Right cardiac atrium (tissue), 5 donors: ENCODE data around the gene ZBTB21. TPM values are rescaled to one million over a fixed set of nuclear protein-coding genes. Genes with fewer than 3 reads are reported as not detected.
A peak's percentile ranks its signal among the peaks of the same experiment; 100 is the strongest.

Experiments
- ATAC-seq, 2 donors: fragments of 200-7000 bp; cut with Tn5 transposase; one replicate each; pipeline versions ENCODE4 v1.8.0 to v1.9.1; 2020; ENCODE audit warnings: moderate library complexity in 2 of 2, mild to moderate bottlenecking in 1 of 2
- DNase-seq, 3 donors: peaks; one replicate each; pipeline ENCODE4 v3.0.0-alpha.2; 2020
- H3K27ac ChIP-seq: one replicate; pipeline ENCODE4 v1.5.1; 2013; ENCODE audit warnings: mild to moderate bottlenecking, low read length, control low read depth, moderate library complexity
- H3K27me3 ChIP-seq: one replicate; pipeline ENCODE4 v1.6.1; 2013; ENCODE audit not compliant: control insufficient read depth, insufficient read depth
- H3K4me1 ChIP-seq: one replicate; pipeline ENCODE4 v1.6.1; 2013; ENCODE audit warnings: low read length; ENCODE audit not compliant: control insufficient read depth, insufficient read depth
- H3K4me3 ChIP-seq: one replicate; pipeline ENCODE4 v1.5.1; 2013; ENCODE audit warnings: low read length, control low read depth
- H3K9me3 ChIP-seq: one replicate; pipeline ENCODE4 v1.6.1; 2013; ENCODE audit warnings: low read length; ENCODE audit not compliant: control insufficient read depth
- WGBS: extraction: QIAGEN DNeasy Blood & Tissue Kit; methylation state at CpG from one replicate; pipeline ENCODE4 v1.1.7; 2013; 5-methylcytosine and 5-hydroxymethylcytosine counted together
- intact Hi-C, 4 donors: fragments of 100-400 bp; cut with DNase I; formaldehyde crosslinking; loops; one replicate each; pipeline versions ENCODE4 v1.11.0 to v1.14.0; 2022 to 2023
- polyA plus RNA-seq: library from polyadenylated mRNA; stranded (reverse); fragments of 200-250 nt; gene quantifications from one replicate; pipeline ENCODE4 v1.2.3, GENCODE V29; 2013
- total RNA-seq, 4 donors: library from RNA; stranded (reverse); fragmentation: NEBNext Ultra II Directional; extraction: Animal tissue kit (Norgen Biotek cat#: 25700); gene quantifications; one replicate each; pipeline ENCODE4 v1.2.1, GENCODE V29; 2021
- donor health status: healthy with polysubstance abuse.
- donor health status: DM: no; HTN: yes; CAD: no.
- donor health status: DM: no; HTN: no; CAD: no.
- donor health status: DM: no; HTN: yes; CAD: no; lungs with severe emphysema.
- donor health status: DM: yes; HTN: yes; CAD: no.

Gene ZBTB21
- total and polyA plus RNA-seq, 5 donors = 2.6 to 15.2 (median 7.2) TPM

GRCh38 chr21:41948901-41949300 lies 61.3 kb downstream of the ZBTB21 start:
- no peak overlapping the region for H3K27ac ChIP-seq
- peak in 1 of 3 donors; percentile 25 for DNase-seq
- H3K9me3 ChIP-seq = no peaks in the 10 kb centered on the region
- no peaks in the 10 kb centered on the region for H3K27me3 ChIP-seq
- peaks cover 1% of the 10 kb centered on the region for H3K4me1 ChIP-seq
- intact Hi-C loops = no loop called here
- no peak overlapping the region for H3K4me3 ChIP-seq
- ATAC-seq = no peak
- 91% methylated on average over 11 of the region's 11 CpGs for WGBS

GRCh38 chr21:41948078-41948895 lies 61.9 kb downstream of the ZBTB21 start:
- H3K4me3 ChIP-seq = no peak overlapping the region
- DNase-seq (peak; percentile 65 to 82 (median 81)), ATAC-seq (peak; percentile 73 to 75)
- no peaks in the 10 kb centered on the region for H3K9me3 ChIP-seq
- H3K4me1 ChIP-seq = peaks cover 1% of the 10 kb centered on the region
- intact Hi-C loops = no loop called here
- peak overlapping the region; percentile 33 for H3K27ac ChIP-seq
- WGBS = 47% methylated on average over 9 of the region's 9 CpGs
- no peaks in the 10 kb centered on the region for H3K27me3 ChIP-seq

- Histone ChIP-seq H3K4me3 (no peak overlapping the region), H3K27ac (no peak overlapping the region), H3K9me3 (no peaks in the 10 kb centered on the region), H3K4me1 (peaks cover 1% of the 10 kb centered on the region), H3K27me3 (no peaks in the 10 kb centered on the region)
- DNase-seq (no peak), ATAC-seq (no peak)
- intact Hi-C loops = no loop called here
- WGBS = 87% methylated on average over 8 of the region's 8 CpGs
Observed at GRCh38 chr21:41945982-41946381, 64.2 kb downstream of the ZBTB21 start.

- H3K27ac ChIP-seq = no peak overlapping the region
- no peak for DNase-seq
- ATAC-seq = no peak
- H3K27me3 ChIP-seq = no peaks in the 10 kb centered on the region
- H3K9me3 ChIP-seq = no peaks in the 10 kb centered on the region
- intact Hi-C loops = no loop called here
- no peak overlapping the region for H3K4me3 ChIP-seq
- WGBS = 93% methylated on average over 10 of the region's 10 CpGs
- H3K4me1 ChIP-seq = peaks cover 1% of the 10 kb centered on the region
Observed at GRCh38 chr21:41943851-41944250, 66.3 kb downstream of the ZBTB21 start.

- DNase-seq = no peak
- H3K4me3 ChIP-seq = no peak overlapping the region
- no peaks in the 10 kb centered on the region for H3K9me3 ChIP-seq
- peaks cover 1% of the 10 kb centered on the region for H3K4me1 ChIP-seq
- no peaks in the 10 kb centered on the region for H3K27me3 ChIP-seq
- intact Hi-C loops = no loop called here
- no peak for ATAC-seq
- no peak overlapping the region for H3K27ac ChIP-seq
- 88% methylated on average over 9 of the region's 9 CpGs for WGBS
Observed at GRCh38 chr21:41942457-41942856, 67.7 kb downstream of the ZBTB21 start.

- intact Hi-C loops = no loop called here
Observed at GRCh38 chr21:41941941-41942340, 68.2 kb downstream of the ZBTB21 start.

GRCh38 chr21:41940431-41940830 lies 69.7 kb downstream of the ZBTB21 start:
- H3K27me3 ChIP-seq = no peaks in the 10 kb centered on the region
- 95% methylated on average over 3 of the region's 3 CpGs for WGBS
- no peaks in the 10 kb centered on the region for H3K4me1 ChIP-seq
- no peak overlapping the region for H3K4me3 ChIP-seq
- H3K9me3 ChIP-seq = no peaks in the 10 kb centered on the region
- H3K27ac ChIP-seq = no peak overlapping the region
- no peak for ATAC-seq
- no peak for DNase-seq
- intact Hi-C loops = no loop called here

More at GRCh38 chr21:41941941-41942340, 68.2 kb downstream of the ZBTB21 start:
- no peak for DNase-seq
- no peak for ATAC-seq
- H3K9me3 ChIP-seq = no peaks in the 10 kb centered on the region
- WGBS = 92% methylated on average over 12 of the region's 12 CpGs
- H3K4me1 ChIP-seq = peaks cover 1% of the 10 kb centered on the region
- H3K4me3 ChIP-seq = no peak overlapping the region
- no peak overlapping the region for H3K27ac ChIP-seq
- H3K27me3 ChIP-seq = no peaks in the 10 kb centered on the region

- H3K27ac ChIP-seq = no peak overlapping the region
- no peaks in the 10 kb centered on the region for H3K27me3 ChIP-seq
- ATAC-seq = no peak
- H3K9me3 ChIP-seq = no peaks in the 10 kb centered on the region
- no peak overlapping the region for H3K4me3 ChIP-seq
- intact Hi-C loops = loop anchor here in 1 of 4 donors (10.0 kb wide), 1 partner anchor 125 kb away; no protein-coding TSS in a partner anchor
- WGBS = 95% methylated on average over 8 of the region's 8 CpGs
- DNase-seq = no peak
- H3K4me1 ChIP-seq = no peaks in the 10 kb centered on the region
Observed at GRCh38 chr21:41939391-41939790, 70.8 kb downstream of the ZBTB21 start.

Other genes starting within 250 kb of the ZBTB21 start
- gene RIPK4, start 243.3 kb downstream of the ZBTB21 start, total RNA-seq = 1 to 10 TPM in 1 of 4 donors, under 1 TPM in 3; 0.86 to 1.2 (median 0.92) TPM
- 0.70 TPM for gene RIPK4, start 243.3 kb downstream of the ZBTB21 start, polyA plus RNA-seq
- 1 to 10 TPM; 3.1 to 6.0 (median 4.0) TPM for gene PRDM15, start 131.0 kb downstream of the ZBTB21 start, total RNA-seq
- gene PRDM15, start 131.0 kb downstream of the ZBTB21 start, polyA plus RNA-seq = 2.1 TPM
- 10 to 100 TPM in 1 of 4 donors, 1 to 10 TPM in 3; 8.0 to 10.0 (median 8.4) TPM for gene C2CD2, start 56.3 kb downstream of the ZBTB21 start, total RNA-seq
- 6.2 TPM for gene C2CD2, start 56.3 kb downstream of the ZBTB21 start, polyA plus RNA-seq
- not detected for gene UMODL1, start 61.0 kb upstream of the ZBTB21 start, total RNA-seq
- not detected for gene UMODL1, start 61.0 kb upstream of the ZBTB21 start, polyA plus RNA-seq
- 10 to 100 TPM in 1 of 4 donors, 1 to 10 TPM in 3; 3.6 to 11.5 (median 5.8) TPM for gene ABCG1, start 208.8 kb upstream of the ZBTB21 start, total RNA-seq
- gene ABCG1, start 208.8 kb upstream of the ZBTB21 start, polyA plus RNA-seq = 5.7 TPM